Activated CD8-positive, alpha-beta memory T cell treated with anti-CD3 and anti-CD28 coated beads for 24 hours (primary cell): ENCODE measurements around the gene WDR77.

Source experiments
- DNase-seq: peaks from one replicate; pipeline ENCODE4 v3.0.0-alpha.2; 2020

The WDR77 gene

DNA sequence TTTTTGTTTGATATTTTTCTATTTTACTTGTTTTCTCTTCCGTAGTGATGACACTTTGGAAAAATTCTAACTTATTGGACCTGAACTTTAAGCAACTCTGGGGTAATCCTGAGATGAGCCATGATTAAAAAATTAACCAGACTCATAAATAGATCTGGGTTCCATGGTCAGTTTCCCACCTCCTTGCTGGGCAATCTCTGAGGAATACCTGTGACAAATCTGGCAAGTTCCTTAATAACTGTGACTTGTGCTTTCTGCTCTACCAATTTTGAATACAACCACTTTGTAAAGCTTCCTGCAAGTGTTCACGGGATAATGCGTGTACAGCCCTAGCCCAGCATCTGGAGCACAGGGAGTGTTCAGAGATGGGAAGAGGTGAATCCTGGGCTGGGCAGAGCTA lies 24.8 kb downstream of the WDR77 start:
- no peak for DNase-seq

DNA sequence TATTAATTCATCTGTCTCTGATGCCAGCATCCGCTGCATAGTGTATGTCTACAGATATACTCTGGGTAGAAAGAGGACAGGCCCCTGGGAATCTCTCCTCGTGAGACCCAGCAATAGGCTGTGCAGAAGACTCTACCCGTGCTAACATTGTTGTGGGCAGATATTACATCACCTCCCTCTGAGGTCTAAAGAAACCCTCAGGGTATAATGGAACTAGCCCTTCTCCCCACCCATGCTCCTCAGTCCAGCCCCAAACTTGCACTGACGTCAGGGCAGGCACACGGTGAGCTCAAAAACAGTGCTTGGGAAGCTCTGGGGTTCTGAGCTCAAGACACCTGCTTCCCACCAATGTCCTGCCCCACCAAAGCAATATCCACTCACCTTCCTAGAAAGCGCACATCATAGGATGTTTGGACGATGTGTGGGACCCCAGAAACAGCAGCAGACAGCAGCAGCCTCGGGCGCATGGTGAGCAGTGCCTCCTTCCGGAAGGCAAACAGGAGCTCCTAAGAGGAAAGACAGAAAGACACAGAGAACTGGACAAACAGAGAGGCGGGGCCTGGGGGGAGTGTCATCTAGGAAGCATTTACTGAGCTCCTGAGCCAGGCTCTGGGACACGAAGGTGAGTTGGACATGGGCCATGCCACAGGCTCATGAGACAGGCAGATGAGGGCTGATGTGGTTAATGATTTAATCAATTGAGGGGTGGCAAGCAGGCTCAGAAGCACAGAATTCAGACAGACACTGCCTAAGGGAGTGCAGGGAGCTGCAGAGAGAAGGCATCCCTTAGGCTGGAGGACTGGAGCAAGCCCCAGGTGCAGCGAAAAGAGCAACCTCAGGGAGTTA lies 26.3 kb downstream of the WDR77 start:
- DNase-seq: no peak

DNA sequence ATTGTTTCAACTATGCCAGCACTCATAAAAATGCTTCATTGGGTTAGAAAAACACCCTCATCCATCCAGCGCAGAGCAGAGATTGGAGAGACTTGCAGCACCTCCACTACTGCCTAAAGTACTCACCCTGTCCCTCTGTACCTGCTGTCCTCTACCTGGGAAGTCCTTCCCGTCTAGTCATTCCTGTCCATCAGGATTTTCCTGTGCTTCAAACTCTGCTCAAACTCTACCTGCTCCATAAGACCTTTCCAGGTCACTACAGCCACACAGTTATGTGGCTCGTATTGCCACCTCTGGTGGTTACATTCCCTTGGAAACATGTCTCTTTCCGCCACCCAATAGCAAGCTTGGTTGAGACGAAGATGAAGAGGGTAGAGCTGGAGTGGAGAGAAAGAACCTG lies 28.7 kb downstream of the WDR77 start:
- DNase-seq: no peak

DNA sequence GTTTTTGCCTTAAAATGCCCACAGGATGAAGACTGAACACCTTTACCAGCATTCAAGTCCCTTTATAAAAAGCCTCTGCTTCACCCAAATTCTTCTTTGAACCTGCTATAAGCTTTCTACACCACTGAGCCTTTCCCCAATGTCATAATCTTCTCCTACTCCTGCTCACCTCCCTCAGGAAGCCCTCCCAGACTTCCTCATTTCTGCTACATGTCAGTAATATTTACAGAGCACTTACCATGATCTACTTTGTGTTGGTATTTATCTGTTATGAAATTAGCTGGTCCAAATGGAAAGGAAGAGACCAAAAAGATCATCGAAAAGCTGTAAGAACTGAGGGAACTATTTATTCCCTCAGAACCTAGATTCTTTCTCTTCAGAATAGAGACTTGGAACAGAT lies 30.0 kb downstream of the WDR77 start:
- no peak for DNase-seq

DNA sequence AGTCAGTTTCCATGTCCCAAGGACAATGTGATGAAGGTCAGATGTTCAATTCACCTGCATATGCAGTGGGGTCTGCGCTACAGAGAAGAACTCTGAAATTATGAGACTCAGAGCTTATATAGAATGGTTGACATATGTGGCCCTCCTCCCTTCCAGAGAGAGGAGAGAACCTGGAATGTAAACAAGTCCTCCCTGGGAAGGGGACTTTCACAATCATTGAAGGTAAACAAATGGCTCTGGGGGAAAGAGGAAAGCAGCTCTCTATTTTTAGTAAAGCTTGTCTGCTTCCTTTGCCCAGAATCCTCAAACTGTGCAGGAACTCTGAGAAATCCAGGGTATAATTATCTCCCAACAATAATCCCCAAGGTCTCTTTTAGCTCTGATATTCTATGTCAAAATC lies 31.3 kb downstream of the WDR77 start:
- DNase-seq: no peak

DNA sequence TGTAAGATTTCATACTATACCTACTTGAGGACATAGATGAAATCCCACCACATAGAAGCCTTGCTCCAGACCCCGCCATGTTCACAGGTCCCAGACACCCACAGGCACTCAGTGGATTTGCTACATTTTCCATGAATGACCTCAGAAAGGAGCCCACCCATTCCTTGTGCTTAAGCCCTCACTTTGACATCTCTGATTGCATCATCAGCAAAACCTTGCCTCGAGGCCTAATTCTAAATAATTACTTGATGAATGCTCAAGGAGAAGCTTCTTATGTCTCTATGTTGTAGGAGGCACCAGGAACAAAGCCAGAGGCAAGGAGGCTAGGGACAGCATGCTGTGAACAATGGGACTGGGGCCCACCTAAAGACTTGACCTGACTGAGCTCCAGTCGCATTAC lies 33.6 kb downstream of the WDR77 start:
- DNase-seq: no peak

DNA sequence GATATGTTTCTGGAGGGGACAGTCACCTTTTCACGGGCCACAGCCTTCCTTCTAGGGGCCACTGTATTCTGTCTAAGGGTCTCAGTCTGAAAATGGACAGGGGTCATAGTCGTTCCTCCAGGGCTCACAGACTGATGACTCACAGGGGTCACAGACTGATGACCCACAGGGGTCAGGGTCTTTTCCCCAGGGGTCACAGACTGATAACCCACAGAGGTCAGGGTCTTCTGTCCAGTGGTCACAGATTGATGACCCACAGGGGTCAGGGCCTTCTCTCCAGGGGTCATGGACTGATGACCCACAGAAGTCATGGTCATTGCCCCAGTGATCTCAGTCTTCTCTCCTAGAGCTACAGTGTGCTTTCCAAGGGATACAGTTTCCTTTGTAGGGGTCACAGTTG lies 34.3 kb downstream of the WDR77 start:
- DNase-seq: no peak

DNA sequence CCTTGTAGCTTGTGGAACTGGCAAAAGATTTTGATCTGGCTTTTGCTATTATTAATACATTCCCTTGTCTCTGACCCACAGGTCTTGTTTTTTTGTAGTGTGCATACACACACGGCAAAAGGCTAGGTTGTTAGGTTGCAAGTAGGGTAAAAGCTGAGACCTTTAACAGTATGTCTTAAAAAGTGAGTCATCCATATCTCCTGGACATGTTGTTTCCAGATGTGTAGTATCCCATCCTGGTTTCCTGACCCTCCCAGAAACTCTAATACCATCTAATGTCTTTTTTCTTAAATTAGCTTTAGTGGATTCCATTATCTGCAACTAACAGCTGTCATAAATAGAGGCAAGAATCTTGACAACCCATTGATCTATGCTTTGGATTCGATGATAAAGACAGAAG lies 36.2 kb downstream of the WDR77 start:
- no peak for DNase-seq

DNA sequence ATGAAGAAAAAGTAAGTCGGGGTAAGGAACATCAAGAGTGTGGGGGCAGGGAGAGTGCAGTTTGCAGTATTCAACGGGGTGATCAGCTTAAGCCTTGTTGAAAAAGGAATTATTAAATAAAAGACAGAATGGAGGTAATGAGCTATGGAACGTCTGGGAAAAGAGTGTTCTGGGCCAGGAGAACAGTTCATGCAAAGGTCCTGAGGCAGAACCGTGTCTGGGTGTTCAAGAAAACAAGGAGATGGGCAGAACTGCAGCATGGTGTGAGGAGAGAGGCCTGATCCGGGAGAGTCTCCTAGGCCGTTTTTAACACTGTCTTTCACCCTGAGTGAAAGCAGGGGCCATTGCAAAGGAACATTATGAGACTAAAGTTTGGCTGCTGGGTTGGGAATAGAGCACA lies 41.8 kb downstream of the WDR77 start:
- DNase-seq: no peak

DNA sequence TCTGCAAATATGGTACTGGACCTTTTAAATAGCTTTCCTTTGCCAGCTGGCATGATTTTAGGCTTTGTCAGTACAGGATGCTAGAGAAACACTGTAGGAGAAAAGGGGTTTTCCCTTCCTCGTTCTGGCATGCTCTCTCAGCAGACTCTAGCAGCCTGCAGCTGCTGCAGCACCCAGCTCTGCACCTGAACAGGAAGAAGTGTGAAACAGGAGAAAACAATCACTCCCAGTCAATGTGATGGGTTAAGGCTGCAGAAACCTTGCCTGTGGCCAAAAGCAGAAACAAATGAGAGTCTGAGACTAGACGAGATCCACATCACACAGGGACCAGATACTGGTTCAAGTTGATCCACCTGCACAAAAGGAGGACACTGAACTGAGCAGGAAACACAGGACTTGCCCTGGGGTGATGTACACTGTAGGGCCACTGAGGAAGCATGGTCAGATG lies 42.7 kb downstream of the WDR77 start:
- peak; percentile 61 for DNase-seq

DNA sequence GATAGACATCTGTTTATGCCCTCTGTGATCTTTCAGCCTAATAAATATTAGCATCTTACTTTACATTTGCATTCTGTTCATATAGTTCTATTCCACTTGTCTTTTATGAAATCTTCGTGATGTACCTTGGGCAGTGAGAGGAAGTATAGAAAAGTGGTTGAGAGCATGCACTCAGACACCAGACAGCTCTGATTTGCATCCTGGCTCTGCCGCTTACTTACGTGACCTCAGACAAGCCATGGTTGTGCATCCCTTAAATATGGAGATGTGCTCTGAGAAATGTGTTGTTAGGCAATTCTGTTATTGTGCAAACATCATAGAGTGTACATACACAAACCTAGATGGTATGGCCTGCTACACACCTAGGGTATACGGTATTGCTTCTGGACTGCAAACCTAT lies 44.5 kb downstream of the WDR77 start:
- DNase-seq: no peak

DNA sequence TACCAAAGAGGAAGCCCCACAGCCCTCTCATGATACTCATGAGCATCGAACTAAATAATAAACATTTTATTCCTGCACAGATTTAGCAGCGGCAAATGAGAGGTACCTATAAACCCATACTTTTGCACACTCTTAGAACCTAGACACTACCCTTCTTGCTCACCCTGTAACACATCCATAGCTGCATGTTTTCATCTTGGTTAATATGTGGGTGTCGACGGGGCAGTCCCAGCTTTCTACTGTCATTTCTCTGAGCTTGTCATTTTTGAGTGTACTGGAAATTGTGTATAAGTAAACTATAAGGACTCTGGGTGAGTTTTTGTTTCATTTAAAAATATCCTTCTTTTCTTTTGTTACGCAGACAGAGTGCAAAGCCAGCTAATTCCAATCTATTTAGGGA lies 47.0 kb downstream of the WDR77 start:
- DNase-seq: no peak

DNA sequence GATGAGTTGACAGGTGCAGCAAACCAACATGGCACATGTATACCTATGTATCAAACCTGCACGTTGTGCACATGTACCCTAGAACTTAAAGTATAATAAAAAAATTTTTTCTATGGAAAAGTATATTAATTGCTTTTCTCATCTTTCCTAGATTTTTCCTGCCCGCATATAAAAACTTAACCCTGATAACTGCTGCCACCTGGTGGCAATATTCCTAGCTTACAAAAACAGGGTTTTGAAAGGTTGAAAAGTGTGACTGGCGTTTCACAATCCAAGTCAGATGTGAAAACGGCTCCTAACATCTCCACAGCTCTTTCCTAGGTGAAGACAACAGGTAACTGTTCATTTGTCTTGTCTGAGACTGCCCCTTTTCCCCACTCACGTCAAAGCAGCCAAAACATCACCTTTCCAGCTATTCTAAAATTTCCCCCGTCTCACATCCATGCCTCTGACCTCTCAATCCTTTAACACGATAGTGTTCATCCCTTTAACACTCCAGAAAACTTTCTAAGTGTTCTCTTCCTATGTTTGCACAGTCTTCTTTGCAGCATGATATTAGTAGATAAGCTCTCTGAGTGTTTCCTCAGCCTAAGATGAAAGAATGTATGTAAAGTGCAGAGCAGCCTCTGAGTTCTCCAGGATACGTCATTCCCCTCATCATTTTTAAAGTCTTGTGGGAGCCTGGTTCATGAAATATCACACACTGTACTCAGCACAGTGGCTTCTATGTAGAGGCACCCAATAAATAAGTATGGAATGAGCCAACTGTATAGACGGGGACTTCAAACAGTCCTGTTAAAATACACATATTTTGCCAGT lies 49.1 kb downstream of the WDR77 start:
- DNase-seq: peak; percentile 66

DNA sequence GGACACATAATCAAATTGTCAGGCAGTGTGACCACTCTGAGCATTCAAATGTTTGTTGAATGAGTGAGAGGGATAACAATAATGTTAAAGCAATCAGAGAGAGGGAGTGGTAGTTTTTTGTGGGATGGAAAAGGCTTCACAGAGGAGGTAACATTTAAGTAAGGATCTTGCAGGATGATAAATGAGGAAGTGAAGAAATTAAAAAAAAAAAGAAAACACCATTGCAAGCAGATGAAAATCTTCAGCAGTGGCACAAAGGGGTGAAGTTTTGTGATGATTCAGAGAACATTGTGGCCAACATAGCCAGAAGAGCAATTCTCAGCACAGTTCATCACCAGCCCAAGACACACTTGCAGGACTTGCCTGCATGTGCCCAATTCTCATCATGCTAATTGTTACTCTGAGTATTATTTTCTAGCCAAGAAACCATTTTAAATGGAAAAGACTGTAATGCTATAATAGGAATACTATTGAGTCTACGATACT lies 56.6 kb downstream of the WDR77 start:
- no peak for DNase-seq

DNA sequence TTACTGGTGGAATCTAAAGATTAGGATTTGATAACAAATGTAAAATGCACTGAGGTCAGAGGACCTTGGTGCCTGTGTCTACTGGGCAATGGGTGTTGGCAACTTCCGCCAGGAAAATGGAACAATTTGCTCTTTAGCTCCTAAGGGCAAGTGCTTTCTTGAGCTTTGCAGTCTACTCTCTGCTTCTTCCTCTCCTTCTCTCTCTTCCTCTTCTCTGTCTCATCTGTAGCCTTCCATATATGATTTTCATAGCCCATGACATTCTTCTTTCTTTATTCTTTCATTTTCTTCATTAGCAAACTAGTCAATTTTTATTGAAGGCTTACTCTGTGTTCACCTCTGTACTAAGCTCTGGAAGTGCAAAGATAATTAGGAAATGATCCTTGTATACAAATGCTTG lies 57.0 kb downstream of the WDR77 start:
- no peak for DNase-seq
